IgD-negative memory B cell (primary cell): ENCODE results near the gene PPP1R16B. TPM values are rescaled to one million over a fixed set of nuclear protein-coding genes. Genes with fewer than 3 reads are reported as not detected.
"Not testable (repeated sequence)": the region's sequence is repeated elsewhere in the genome, so short reads cannot be mapped to it uniquely, and the experiment has no call there.

Experiments used
- H3K27ac Mint-ChIP-seq, 3 donors: one replicate each; pipeline ENCODE4 v1.8.0; 2020 to 2022; ENCODE audit warnings: mild to moderate bottlenecking in 3 of 3, mixed read lengths in 3 of 3, moderate library complexity in 1 of 3
- H3K27me3 Mint-ChIP-seq: one replicate; pipeline ENCODE4 v1.8.0; 2021; ENCODE audit warnings: mixed read lengths
- H3K36me3 Mint-ChIP-seq: one replicate; pipeline ENCODE4 v1.8.0; 2020; ENCODE audit warnings: mild to moderate bottlenecking, mixed read lengths
- H3K4me1 Mint-ChIP-seq, 3 donors: one replicate each; pipeline ENCODE4 v1.8.0; 2020 to 2022; ENCODE audit warnings: mixed read lengths in 3 of 3, mild to moderate bottlenecking in 1 of 3
- H3K4me3 Mint-ChIP-seq, 4 donors: one replicate each; pipeline ENCODE4 v1.8.0; 2020 to 2022; ENCODE audit warnings: mild to moderate bottlenecking in 4 of 4, mixed read lengths in 4 of 4, moderate library complexity in 3 of 4
- H3K9me3 Mint-ChIP-seq, 3 donors: one replicate each; pipeline ENCODE4 v1.8.0; 2020 to 2021; ENCODE audit warnings: mixed read lengths in 3 of 3, mild to moderate bottlenecking in 1 of 3
- polyA plus RNA-seq: library from polyadenylated mRNA; unstranded; fragments of 300-500 nt; fragmentation: Illumina TruSeq; gene quantifications from one replicate; pipeline ENCODE4 v1.2.3, GENCODE V29; 2021

The PPP1R16B gene
- polyA plus RNA-seq, 1 donor from 2014 or later = 68.0 TPM

GRCh38 chr20:38779247-38780097 is 26.0 kb upstream of the PPP1R16B start:
- H3K9me3 Mint-ChIP-seq = no peaks in the 10 kb centered on the region
- peaks cover under 1% of the 10 kb centered on the region for H3K36me3 Mint-ChIP-seq
- H3K4me3 Mint-ChIP-seq = no peak overlapping the region
- peaks cover 0 to 9% (median 0%) of the 10 kb centered on the region in 3 donors for H3K4me1 Mint-ChIP-seq
- H3K27me3 Mint-ChIP-seq = no peaks in the 10 kb centered on the region
- H3K27ac Mint-ChIP-seq = no peak overlapping the region

- no peaks in the 10 kb centered on the region for H3K27me3 Mint-ChIP-seq
- H3K27ac Mint-ChIP-seq = peak overlapping the region in 1 of 3 donors; percentile 14
- no peaks in the 10 kb centered on the region for H3K9me3 Mint-ChIP-seq
- H3K36me3 Mint-ChIP-seq = peaks cover 3% of the 10 kb centered on the region
- no peaks in the 10 kb centered on the region for H3K4me1 Mint-ChIP-seq
- H3K4me3 Mint-ChIP-seq = no peak overlapping the region
Observed at GRCh38 chr20:38782275-38782674, 23.2 kb upstream of the PPP1R16B start.

- peaks cover 3% of the 10 kb centered on the region for H3K36me3 Mint-ChIP-seq
- H3K4me1 Mint-ChIP-seq = peaks cover 3 to 9% (median 4%) of the 10 kb centered on the region in 3 donors
- H3K27me3 Mint-ChIP-seq = no peaks in the 10 kb centered on the region
- H3K4me3 Mint-ChIP-seq = no peak overlapping the region
- no peaks in the 10 kb centered on the region for H3K9me3 Mint-ChIP-seq
- no peak overlapping the region for H3K27ac Mint-ChIP-seq
Observed at GRCh38 chr20:38787870-38788269, 17.6 kb upstream of the PPP1R16B start.

- no peak overlapping the region for H3K27ac Mint-ChIP-seq
Observed at GRCh38 chr20:38789503-38790199, 15.8 kb upstream of the PPP1R16B start.

GRCh38 chr20:38790200-38791053 is 15.1 kb upstream of the PPP1R16B start:
- peaks cover 3 to 9% (median 4%) of the 10 kb centered on the region in 3 donors for H3K4me1 Mint-ChIP-seq
- no peaks in the 10 kb centered on the region for H3K27me3 Mint-ChIP-seq
- no peaks in the 10 kb centered on the region for H3K36me3 Mint-ChIP-seq
- H3K4me3 Mint-ChIP-seq = peak overlapping the region in 1 of 4 donors; percentile 39
- H3K27ac Mint-ChIP-seq = no peak overlapping the region
- no peaks in the 10 kb centered on the region for H3K9me3 Mint-ChIP-seq

More at GRCh38 chr20:38789503-38790199, 15.8 kb upstream of the PPP1R16B start:
- Mint-ChIP-seq H3K27me3 (no peaks in the 10 kb centered on the region), H3K4me1 (peaks cover 3 to 9% (median 4%) of the 10 kb centered on the region in 3 donors), H3K4me3 (no peak overlapping the region), H3K9me3 (no peaks in the 10 kb centered on the region), H3K36me3 (peaks cover 3% of the 10 kb centered on the region)

GRCh38 chr20:38791291-38791690 is 14.2 kb upstream of the PPP1R16B start:
- Mint-ChIP-seq H3K27ac (no peak overlapping the region), H3K4me1 (peaks cover 3 to 9% (median 4%) of the 10 kb centered on the region in 3 donors), H3K27me3 (no peaks in the 10 kb centered on the region), H3K36me3 (no peaks in the 10 kb centered on the region), H3K9me3 (no peaks in the 10 kb centered on the region), H3K4me3 (no peak overlapping the region)

- H3K27me3 Mint-ChIP-seq = no peaks in the 10 kb centered on the region
- peaks cover 3 to 9% (median 4%) of the 10 kb centered on the region in 3 donors for H3K4me1 Mint-ChIP-seq
- no peak overlapping the region for H3K4me3 Mint-ChIP-seq
- no peaks in the 10 kb centered on the region for H3K9me3 Mint-ChIP-seq
- no peaks in the 10 kb centered on the region for H3K36me3 Mint-ChIP-seq
- no peak overlapping the region for H3K27ac Mint-ChIP-seq
Observed at GRCh38 chr20:38791940-38792339, 13.6 kb upstream of the PPP1R16B start.

- H3K4me1 Mint-ChIP-seq, H3K27ac Mint-ChIP-seq, H3K36me3 Mint-ChIP-seq, H3K9me3 Mint-ChIP-seq, H3K4me3 Mint-ChIP-seq, H3K27me3 Mint-ChIP-seq: not testable (repeated sequence)
Observed at GRCh38 chr20:38794057-38794456, 11.4 kb upstream of the PPP1R16B start.

- no peaks in the 10 kb centered on the region for H3K27me3 Mint-ChIP-seq
- H3K4me3 Mint-ChIP-seq = no peak overlapping the region
- peaks cover 0 to 6% (median 2%) of the 10 kb centered on the region in 3 donors for H3K9me3 Mint-ChIP-seq
Observed at GRCh38 chr20:38798266-38798665, 7.2 kb upstream of the PPP1R16B start.

GRCh38 chr20:38799203-38799602 is 6.3 kb upstream of the PPP1R16B start:
- Mint-ChIP-seq H3K27me3 (no peaks in the 10 kb centered on the region), H3K4me1 (peaks cover 0 to 10% (median 7%) of the 10 kb centered on the region in 3 donors)

More at GRCh38 chr20:38798266-38798665, 7.2 kb upstream of the PPP1R16B start:
- H3K27ac Mint-ChIP-seq = peak overlapping the region in 1 of 3 donors; percentile 2
- H3K36me3 Mint-ChIP-seq = peaks cover 2% of the 10 kb centered on the region
- peaks cover 0 to 6% (median 6%) of the 10 kb centered on the region in 3 donors for H3K4me1 Mint-ChIP-seq

GRCh38 chr20:38800882-38801281 is 4.6 kb upstream of the PPP1R16B start:
- H3K36me3 Mint-ChIP-seq = peaks cover 2% of the 10 kb centered on the region
- H3K4me3 Mint-ChIP-seq = no peak overlapping the region
- H3K27ac Mint-ChIP-seq = peak overlapping the region in 2 of 3 donors; percentile 67
- peaks cover 7 to 20% (median 16%) of the 10 kb centered on the region in 3 donors for H3K4me1 Mint-ChIP-seq
- no peaks in the 10 kb centered on the region for H3K27me3 Mint-ChIP-seq
- H3K9me3 Mint-ChIP-seq = peaks cover 0 to 6% (median 2%) of the 10 kb centered on the region in 3 donors

More at GRCh38 chr20:38799203-38799602, 6.3 kb upstream of the PPP1R16B start:
- Mint-ChIP-seq H3K27ac (no peak overlapping the region), H3K4me3 (no peak overlapping the region), H3K9me3 (peaks cover 0 to 6% (median 2%) of the 10 kb centered on the region in 3 donors), H3K36me3 (peaks cover 2% of the 10 kb centered on the region)

GRCh38 chr20:38804221-38804620 is 1.3 kb upstream of the PPP1R16B start:
- H3K4me1 Mint-ChIP-seq = peaks cover 25 to 34% (median 31%) of the 10 kb centered on the region in 3 donors
- no peaks in the 10 kb centered on the region for H3K9me3 Mint-ChIP-seq
- H3K4me3 Mint-ChIP-seq = peak overlapping the region in 2 of 4 donors; percentile 91 to 98
- peaks cover 2% of the 10 kb centered on the region for H3K36me3 Mint-ChIP-seq
- peaks cover 2% of the 10 kb centered on the region for H3K27me3 Mint-ChIP-seq
- H3K27ac Mint-ChIP-seq = peak overlapping the region; percentile 95 to 98 (median 95)

GRCh38 chr20:38804682-38805501 is 605 bp upstream of the PPP1R16B start:
- Mint-ChIP-seq H3K4me1 (peaks cover 30 to 36% (median 32%) of the 10 kb centered on the region in 3 donors), H3K9me3 (no peaks in the 10 kb centered on the region), H3K27me3 (peaks cover 2% of the 10 kb centered on the region), H3K27ac (peak overlapping the region; percentile 95 to 98 (median 95)), H3K4me3 (peak overlapping the region; percentile 90 to 98 (median 94)), H3K36me3 (no peaks in the 10 kb centered on the region)
